CD4-positive, alpha-beta T cell (primary cell): ENCODE results near the gene IKZF2. TPM values are rescaled to one million over a fixed set of nuclear protein-coding genes. Genes with fewer than 3 reads are reported as not detected.

Experiments used
- ATAC-seq: fragments of 200-7000 bp; cut with Tn5 transposase; one replicate; pipeline ENCODE4 v1.10.0; 2022; ENCODE audit warnings: mild to moderate bottlenecking; ENCODE audit not compliant: poor library complexity
- CTCF ChIA-PET: fragments of 350-600 bp; sonication (Branson Sonifier 250); formaldehyde crosslinking; loops from one replicate; lab custom pipeline; 2021; ENCODE audit warnings: antibody characterized with exemption, inconsistent platforms; lab: Charles Lee
- POLR2A ChIA-PET: fragments of 350-600 bp; sonication (Branson Sonifier 250); formaldehyde crosslinking; loops from one replicate; lab custom pipeline; 2021; ENCODE audit warnings: antibody characterized with exemption, inconsistent platforms; lab: Charles Lee
- DNase-seq, 14 experiments: peaks; one replicate each; pipeline ENCODE4 v3.0.0-alpha.2; 2013 to 2020; ENCODE audit warnings: mixed read lengths in 2 of 14
- H3K27ac ChIP-seq, 2 donors: one replicate each; pipeline versions ENCODE4 v1.5.1 to v1.7.0; 2013; ENCODE audit warnings: low read length in 2 of 2, low read depth in 1 of 2, mild to moderate bottlenecking in 1 of 2
- H3K27me3 ChIP-seq, 2 experiments: 1 replicate in 1 of 2; 2 replicates in 1 of 2; pipeline versions ENCODE4 v1.6.1 to v1.7.0; 2013; ENCODE audit warnings: low read length in 2 of 2, control low read depth in 1 of 2, mild to moderate bottlenecking in 1 of 2, moderate library complexity in 1 of 2; ENCODE audit not compliant: insufficient read depth in 2 of 2, control insufficient read depth in 1 of 2
- H3K36me3 ChIP-seq: one replicate; pipeline ENCODE4 v1.6.1; 2013; ENCODE audit warnings: low read length, control low read depth; ENCODE audit not compliant: insufficient read depth
- H3K4me1 ChIP-seq: one replicate; pipeline ENCODE4 v1.6.1; 2013; ENCODE audit warnings: low read length, control low read depth; ENCODE audit not compliant: insufficient read depth
- H3K4me3 ChIP-seq: one replicate; pipeline ENCODE4 v1.5.1; 2013; ENCODE audit warnings: mild to moderate bottlenecking, low read length, moderate library complexity
- H3K9me3 ChIP-seq, 2 experiments: 1 replicate in 1 of 2; 2 replicates in 1 of 2; pipeline versions ENCODE4 v1.6.1 to v1.7.0; 2013; ENCODE audit warnings: low read length in 2 of 2, mild to moderate bottlenecking in 2 of 2, control low read depth in 1 of 2, moderate library complexity in 1 of 2; ENCODE audit not compliant: control insufficient read depth in 1 of 2, insufficient read depth in 1 of 2
- H3K27ac Mint-ChIP-seq: one replicate; pipeline ENCODE4 v1.8.0; 2020; ENCODE audit warnings: mixed read lengths
- H3K27me3 Mint-ChIP-seq: one replicate; pipeline ENCODE4 v1.8.0; 2021; ENCODE audit warnings: mixed read lengths
- H3K36me3 Mint-ChIP-seq: one replicate; pipeline ENCODE4 v1.8.0; 2021; ENCODE audit warnings: low read depth, mixed read lengths
- H3K4me1 Mint-ChIP-seq: one replicate; pipeline ENCODE4 v1.8.0; 2021; ENCODE audit warnings: low read depth, mixed read lengths
- H3K4me3 Mint-ChIP-seq: one replicate; pipeline ENCODE4 v1.8.0; 2020; ENCODE audit warnings: mild to moderate bottlenecking, mixed read lengths
- H3K9me3 Mint-ChIP-seq: one replicate; pipeline ENCODE4 v1.8.0; 2020; ENCODE audit warnings: mixed read lengths
- CTCF ChIP-seq: fragments of 200-600 bp; IDR thresholded peaks from one replicate; pipeline ENCODE4 v1.8.0; 2022; ENCODE audit warnings: antibody characterized with exemption, mild to moderate bottlenecking
- intact Hi-C, 2 experiments: fragments of 100-400 bp; cut with DNase I in 1 of 2; cut with micrococcal nuclease in 1 of 2; formaldehyde crosslinking; loops; one replicate each; pipeline versions ENCODE4 v1.15.1 to v1.9.0; 2023 to 2025; cut with DNase I, micrococcal nuclease
- total RNA-seq, 174 experiments: library from RNA in 2 of 174; stranded (reverse) in 2 of 174; gene quantifications; one replicate each; pipeline ENCODE4 v1.2.3 and lab custom pipeline; 2021 to 2026

IKZF2 gene
- total RNA-seq, 2 experiments from 2014 or later, result 8.7 to 8.9 TPM

DNA sequence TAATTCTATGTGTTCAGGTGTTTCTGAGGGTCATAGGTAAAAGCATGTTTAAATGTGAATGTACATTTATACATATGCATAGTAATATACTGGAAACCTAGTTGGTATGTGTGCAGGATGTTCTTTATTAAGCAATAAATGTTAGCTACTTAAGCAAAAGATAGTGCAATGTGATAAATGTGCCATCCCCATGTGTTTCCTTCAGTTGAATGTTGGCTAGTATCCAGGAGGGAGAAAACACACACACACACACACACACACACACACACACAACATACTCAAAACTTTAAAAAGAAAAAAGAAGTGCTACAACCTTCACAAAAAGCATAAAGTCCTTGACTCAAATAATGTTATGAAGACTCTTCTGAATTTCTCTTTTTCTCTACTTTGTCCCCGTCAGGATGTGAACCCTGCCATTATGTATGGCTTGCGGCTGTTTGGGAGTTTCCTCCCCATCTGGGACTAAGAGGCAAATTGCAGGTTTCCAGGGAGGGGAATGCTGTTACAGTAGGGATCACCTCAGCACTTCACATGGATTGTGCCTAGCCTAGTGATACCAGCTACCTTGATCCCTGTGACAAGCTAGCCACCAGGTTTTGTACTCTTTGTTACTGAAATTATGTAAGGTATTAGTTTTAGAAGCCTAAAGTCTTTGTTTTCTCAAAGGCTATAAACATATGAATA is 82.6 kb downstream of the IKZF2 start:
- no peak for TF ChIP-seq CTCF
- Mint-ChIP-seq H3K27ac (no peak overlapping the region), H3K27me3 (no peaks in the 10 kb centered on the region), H3K4me1 (peaks cover 37% of the 10 kb centered on the region), H3K4me3 (no peak overlapping the region), H3K36me3 (no peaks in the 10 kb centered on the region), H3K9me3 (no peaks in the 10 kb centered on the region)
- Histone ChIP-seq H3K4me3 (no peak overlapping the region), H3K9me3 (no peaks in the 10 kb centered on the region), H3K36me3 (no peaks in the 10 kb centered on the region), H3K27ac (no peak overlapping the region), H3K27me3 (no peaks in the 10 kb centered on the region), H3K4me1 (no peaks in the 10 kb centered on the region)
- CTCF ChIA-PET, result no interaction called here
- POLR2A ChIA-PET, result no interaction called here
- ATAC-seq (no peak), DNase-seq (no peak)
- intact Hi-C loops, result loop anchor here in 1 of 2 experiments (5.0 kb wide), 1 partner anchor 53 kb away; no protein-coding TSS in a partner anchor

GRCh38 chr2:213067888-213068287 is 83.5 kb downstream of the IKZF2 start:
- ChIA-PET POLR2A (no interaction called here), CTCF (no interaction called here)
- Histone ChIP-seq H3K27me3 (no peaks in the 10 kb centered on the region), H3K4me3 (no peak overlapping the region), H3K27ac (no peak overlapping the region), H3K36me3 (no peaks in the 10 kb centered on the region), H3K9me3 (no peaks in the 10 kb centered on the region), H3K4me1 (no peaks in the 10 kb centered on the region)
- peaks cover 40% of the 10 kb centered on the region for H3K4me1 Mint-ChIP-seq
- no peak for ATAC-seq
- intact Hi-C loops, result loop anchor here in 1 of 2 experiments (5.0 kb wide), 1 partner anchor 54 kb away; no protein-coding TSS in a partner anchor
- H3K36me3 Mint-ChIP-seq, result no peaks in the 10 kb centered on the region
- H3K9me3 Mint-ChIP-seq, result no peaks in the 10 kb centered on the region
- H3K4me3 Mint-ChIP-seq, result no peak overlapping the region
- no peak overlapping the region for H3K27ac Mint-ChIP-seq
- no peak for TF ChIP-seq CTCF
- no peaks in the 10 kb centered on the region for H3K27me3 Mint-ChIP-seq
- DNase-seq, result no peak

DNA sequence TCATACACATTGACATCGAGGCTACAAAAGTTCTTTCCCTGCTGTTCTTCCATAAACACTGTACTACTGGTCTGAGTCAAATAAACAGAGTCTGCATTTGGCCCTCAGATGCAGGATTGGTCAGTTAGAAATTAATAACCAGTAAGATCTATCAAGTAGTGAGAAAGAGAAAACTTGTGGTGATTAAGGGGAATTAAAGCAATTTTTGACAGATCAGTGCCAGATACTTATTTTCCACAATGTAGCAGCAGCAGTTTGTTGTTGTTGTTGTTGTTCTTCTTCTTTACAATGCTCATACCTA is 85.0 kb downstream of the IKZF2 start:
- POLR2A ChIA-PET, result no interaction called here
- no peaks in the 10 kb centered on the region for H3K36me3 Mint-ChIP-seq
- TF ChIP-seq CTCF, result no peak
- peak overlapping the region; percentile 27 for H3K4me3 ChIP-seq
- no peaks in the 10 kb centered on the region for H3K9me3 ChIP-seq
- H3K27ac ChIP-seq, result no peak overlapping the region
- H3K4me1 ChIP-seq, result no peaks in the 10 kb centered on the region
- CTCF ChIA-PET, result no interaction called here
- H3K36me3 ChIP-seq, result no peaks in the 10 kb centered on the region
- H3K9me3 Mint-ChIP-seq, result no peaks in the 10 kb centered on the region
- peak overlapping the region; percentile 77 for H3K27ac Mint-ChIP-seq
- peaks cover 40% of the 10 kb centered on the region for H3K4me1 Mint-ChIP-seq
- no peaks in the 10 kb centered on the region for H3K27me3 Mint-ChIP-seq
- H3K27me3 ChIP-seq, result no peaks in the 10 kb centered on the region
- DNase-seq (no peak), ATAC-seq (no peak)
- H3K4me3 Mint-ChIP-seq, result no peak overlapping the region
- intact Hi-C loops, result loop anchor here in 1 of 2 experiments (5.0 kb wide), 1 partner anchor 56 kb away; no protein-coding TSS in a partner anchor
